Cerebellar nuclear complex (tissue), 1 donor: Measurements from ENCODE around the gene SF3A2.
"Not testable (repeated sequence)": the region's sequence is repeated elsewhere in the genome, so short reads cannot be mapped to it uniquely, and the experiment has no call there.

Source experiments
- DNase-seq, 2 experiments: peaks; one replicate each; lab custom pipeline; 2025; lab: John Stamatoyannopoulos, UW

Gene SF3A2

DNA sequence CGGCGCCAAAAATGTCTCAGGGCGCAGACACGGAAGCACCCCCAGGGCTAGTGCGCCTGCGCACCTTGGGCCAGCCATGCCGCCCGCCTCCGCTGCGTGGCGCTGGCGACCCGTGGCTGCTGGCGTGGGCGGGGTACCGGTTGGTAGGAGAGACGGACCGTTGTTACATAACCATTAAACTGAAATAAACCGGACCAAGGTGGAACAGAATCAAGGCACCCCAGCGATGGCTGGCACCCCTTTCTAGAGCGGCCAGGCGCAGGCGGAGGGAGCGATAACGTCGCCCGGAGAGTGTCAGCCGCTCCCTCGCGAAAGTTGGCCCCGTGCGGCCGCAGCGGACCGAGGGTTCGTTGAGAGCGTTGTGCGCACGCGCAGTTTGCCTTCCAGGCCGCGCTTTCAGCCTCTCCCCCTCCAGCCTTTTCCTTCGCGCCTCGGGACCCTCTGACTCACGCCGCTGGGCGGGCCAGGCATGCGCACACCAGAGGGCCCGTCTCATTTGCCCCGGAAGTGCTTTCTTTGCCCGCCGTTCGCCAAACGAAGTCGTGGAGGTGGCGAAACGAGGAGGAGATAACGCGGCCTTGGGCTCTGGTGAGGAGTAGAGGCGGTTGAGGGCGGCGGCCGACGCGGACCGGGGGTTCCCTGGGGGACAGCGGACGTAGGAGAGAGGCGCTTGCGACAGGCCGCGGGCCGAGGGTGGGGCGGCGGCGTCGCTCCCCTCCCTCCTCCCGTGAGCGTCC lies at the start of gene SF3A2, which contains the start of gene PLEKHJ1:
Gene SF3A2, plus strand, starts transcription at position 511 of the 737 bp plus-strand sequence. CDS start 6,595 bp downstream, outside the sequence.
Gene PLEKHJ1, minus strand, starts transcription at position 16 of the 737 bp plus-strand sequence. CDS start 81 bp downstream, outside the sequence.
- peak; percentile 31 to 76 for DNase-seq

GRCh38 chr19:2187159-2187558 lies 49.5 kb upstream of the SF3A2 start:
- DNase-seq, result no peak

GRCh38 chr19:2188708-2189385 lies 47.8 kb upstream of the SF3A2 start:
- no peak for DNase-seq

DNA sequence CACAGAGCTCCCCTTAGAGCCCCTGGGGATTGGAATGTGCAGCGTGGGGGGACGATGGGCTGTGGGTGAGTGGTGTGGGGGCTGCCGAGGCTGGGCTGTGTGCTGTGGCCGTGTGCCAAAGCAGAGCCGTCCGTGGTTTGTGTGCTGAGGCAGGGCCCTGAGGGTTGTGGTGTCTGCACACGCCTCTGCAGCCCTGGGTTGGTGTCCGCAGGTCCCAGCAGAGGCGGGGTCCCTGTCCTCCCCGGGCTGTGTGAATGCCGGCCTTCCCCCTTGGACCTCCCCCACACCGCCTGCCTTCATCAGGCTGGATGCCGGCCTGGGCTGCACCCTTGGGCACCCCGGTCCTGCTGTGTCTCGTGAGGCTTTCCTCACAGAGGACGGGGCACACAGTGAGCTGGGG lies 46.7 kb upstream of the SF3A2 start:
- DNase-seq, result no peak

DNA sequence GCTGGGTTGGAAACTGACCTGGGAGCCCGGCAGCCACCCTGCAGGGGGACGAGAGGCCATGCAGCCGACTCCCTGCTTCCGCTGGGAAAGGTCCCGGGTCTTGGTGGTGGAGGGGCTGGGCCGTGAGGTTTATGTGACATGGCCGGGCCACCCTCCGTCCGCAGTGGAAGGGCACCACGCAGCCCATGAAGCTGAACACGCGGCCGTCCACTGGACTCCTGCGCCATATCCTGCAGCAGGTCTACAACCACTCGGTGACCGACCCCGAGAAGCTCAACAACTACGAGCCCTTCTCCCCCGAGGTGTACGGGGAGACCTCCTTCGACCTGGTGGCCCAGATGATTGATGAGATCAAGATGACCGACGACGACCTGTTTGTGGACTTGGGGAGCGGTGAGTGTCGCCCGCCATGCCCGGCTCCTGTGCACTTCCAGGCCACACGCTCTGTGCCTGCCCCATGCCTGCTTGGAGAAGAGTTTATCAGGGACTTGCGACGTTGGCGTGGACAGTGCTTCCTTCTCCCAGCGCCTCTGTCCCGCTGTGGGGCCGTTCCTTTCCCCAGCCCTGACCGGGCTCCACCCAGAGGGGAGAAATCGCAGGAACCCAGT lies 45.7 kb upstream of the SF3A2 start:
- DNase-seq, result no peak

GRCh38 chr19:2191456-2192310 lies 44.9 kb upstream of the SF3A2 start:
- DNase-seq, result no peak

DNA sequence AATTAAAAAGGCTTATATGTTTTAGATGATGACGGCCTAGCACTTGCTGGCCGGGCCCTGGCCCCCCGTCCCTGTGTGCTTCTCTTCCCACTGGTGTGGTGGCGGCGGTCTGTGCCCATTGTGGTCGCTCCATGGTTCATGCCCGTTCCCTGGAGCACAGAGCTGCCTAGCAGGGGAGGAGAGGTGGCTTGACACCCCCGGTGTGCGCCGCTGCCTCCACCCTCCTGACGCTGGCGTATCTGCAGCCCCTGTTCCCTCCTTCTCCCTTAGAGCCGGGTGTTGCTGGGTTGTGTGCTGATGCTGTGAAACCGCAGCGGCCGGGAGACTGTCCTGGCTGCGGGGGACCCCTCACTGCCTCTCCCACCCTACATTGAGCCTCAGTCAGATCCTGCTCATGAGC lies 43.8 kb upstream of the SF3A2 start:
- DNase-seq, result no peak

DNA sequence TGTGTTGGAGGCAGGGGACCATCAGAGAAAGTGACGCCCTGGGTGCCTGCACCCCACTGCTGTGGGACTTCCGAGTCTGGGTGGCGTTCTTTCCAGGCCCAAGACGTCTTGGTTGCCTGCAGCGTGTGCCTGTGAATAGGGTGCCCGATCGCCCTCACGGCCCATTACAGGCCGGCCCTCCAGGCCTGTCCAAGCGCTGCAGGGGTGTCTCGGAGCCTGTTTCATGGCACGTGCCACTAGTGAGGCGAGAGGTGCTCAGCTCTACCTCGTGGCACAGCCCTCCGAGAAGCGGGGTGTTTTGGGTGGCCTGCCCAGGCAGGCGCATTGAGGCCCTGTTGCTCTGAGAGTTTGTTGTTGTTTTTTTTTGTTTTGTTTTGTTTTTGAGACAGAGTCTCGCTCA lies 42.8 kb upstream of the SF3A2 start:
- no peak for DNase-seq

DNA sequence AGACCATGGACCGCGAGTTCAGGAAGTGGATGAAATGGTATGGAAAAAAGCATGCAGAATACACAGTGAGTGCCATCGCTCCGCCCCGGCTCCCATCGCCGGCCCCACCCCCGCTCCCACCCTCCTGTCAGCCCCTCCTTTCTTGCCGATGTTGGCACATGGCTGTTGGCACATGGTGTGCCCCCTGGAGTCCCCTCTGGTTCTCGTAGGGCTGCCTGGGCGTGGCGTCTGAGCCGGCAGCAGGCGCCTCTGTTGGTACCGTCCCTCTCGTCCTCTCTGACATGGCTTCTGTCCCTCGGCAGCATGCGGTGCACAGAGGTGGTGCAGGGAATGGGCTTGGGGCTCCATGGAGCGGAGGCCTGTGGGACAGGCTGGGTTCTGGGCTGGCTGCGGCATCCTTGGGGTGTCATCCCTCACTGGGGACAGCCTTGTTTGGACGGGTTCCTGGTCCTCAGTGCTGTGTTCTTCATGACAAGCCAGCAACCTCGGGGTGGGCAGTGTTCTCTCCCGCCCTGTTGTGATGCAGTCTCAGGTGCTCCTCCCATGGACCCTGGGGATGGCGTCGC lies 42.0 kb upstream of the SF3A2 start:
- DNase-seq, result no peak

DNA sequence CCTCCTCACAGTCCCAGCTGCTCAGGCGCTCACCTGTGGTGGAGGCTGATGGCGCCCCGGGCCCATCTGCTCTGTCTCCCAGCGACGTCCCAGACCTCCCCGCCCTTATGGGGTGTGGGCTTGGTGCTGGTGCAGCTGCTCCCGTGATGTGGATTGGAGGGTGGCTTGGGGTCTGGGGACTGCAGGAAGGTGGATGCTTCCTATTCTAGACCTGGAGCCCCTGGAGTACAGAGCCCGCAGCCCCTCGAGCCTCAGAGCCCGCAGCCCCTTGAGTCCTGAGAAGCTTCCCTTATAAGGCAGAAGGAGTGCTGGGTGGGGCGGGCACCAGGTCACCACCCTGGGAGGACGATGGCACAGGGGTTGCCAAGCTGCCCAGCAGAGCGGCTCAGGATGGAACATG lies 41.3 kb upstream of the SF3A2 start:
- no peak for DNase-seq

DNA sequence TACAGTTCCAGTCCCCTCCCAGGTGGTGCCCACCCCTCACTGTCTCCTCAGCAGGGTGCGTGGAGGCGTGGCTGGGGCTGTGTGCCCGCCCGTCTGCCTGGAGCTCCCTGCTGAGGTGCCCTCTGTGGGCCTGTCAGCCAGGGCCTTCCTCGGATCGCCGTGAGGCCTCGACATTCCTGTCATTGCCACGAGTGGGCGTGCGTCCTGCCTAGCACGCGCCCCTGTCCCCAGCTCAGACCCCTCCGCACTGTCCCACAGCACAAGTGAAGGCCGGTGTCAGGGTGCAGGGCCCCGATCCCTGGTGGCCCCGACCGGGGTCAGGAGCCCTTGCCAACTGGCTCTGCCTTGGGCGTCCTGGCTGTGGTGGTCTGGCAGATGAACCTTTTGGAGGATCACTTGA lies 40.7 kb upstream of the SF3A2 start:
- DNase-seq, result no peak

DNA sequence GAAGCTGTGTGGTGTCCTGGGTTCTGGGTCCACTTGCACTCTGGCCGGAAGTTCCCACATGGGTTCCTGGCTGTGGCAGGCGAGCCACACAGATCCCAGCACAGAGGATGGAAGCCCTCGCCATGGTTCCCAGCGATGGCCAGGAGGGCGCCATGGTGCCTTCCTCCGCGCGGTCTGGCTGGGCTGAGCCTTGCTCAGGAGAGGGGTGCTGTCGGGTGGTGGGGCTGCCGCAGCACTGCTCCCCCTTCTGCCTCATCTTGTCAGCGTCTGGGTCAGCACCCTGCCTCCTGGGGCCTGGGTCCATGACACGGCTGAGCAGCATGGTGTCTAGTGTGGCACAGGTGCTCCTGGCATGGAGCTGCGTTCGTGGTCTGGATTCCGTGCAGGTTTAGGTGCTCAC lies 39.4 kb upstream of the SF3A2 start:
- DNase-seq, result no peak

- DNase-seq, result no peak
These were observed 38.3 kb upstream of the SF3A2 start for GRCh38 chr19:2198317-2198716.

DNA sequence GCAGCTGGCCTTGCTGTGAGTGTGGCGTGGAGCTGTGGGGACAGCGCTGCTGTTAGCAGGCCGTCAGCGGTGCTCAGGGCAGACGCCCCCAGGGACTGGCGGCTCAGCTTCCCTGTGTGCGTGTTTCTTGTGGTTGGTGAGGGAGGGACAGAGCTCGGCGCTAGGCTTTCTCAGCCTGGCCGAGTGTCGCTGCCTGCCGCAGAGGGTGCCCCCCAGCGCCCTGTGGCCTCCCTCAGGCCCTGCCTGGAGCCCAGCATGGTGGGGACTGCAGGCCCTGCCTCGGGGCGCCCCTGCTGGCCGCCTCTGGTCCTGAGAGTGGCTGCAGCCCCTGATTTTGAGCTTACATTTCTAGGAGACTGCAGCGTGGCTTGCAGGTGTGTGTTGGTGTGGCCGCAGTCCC lies 37.4 kb upstream of the SF3A2 start:
- DNase-seq, result no peak

DNA sequence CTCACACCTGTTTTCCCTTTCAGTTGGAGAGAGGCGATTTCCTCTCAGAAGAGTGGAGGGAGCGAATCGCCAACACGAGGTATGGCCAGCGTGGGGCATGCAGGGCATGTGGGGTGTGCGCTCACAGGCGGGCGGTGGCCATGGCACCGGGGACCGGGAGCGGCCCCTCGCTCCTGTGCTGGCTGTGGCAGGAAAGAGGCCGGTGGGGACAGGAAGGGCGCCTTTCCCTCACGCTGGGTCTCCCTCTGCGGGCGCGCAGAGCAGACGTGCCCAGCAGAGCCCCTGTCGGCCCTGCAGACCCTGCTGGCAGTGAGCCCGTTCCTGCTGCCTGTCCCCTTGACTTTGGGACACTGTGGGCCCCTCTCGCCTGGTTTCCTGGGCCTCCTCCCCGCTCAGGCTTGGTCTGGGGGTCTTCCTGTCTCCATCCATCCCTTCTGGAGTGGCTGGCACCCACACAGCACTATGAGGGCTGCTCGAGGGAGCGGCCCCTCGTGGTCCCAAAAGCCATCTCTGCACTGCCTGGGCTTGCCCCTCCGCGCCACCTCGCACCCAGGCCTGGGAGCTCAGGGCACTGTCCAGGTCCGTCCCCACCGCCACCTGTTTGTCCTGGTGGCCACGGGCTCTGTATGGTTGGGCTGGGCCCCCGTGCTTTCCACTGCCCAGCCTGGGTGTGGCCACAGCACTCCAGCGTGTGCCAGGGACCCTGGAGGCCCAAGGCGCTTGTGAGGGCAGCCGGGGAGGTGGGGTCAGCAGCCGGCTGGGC lies 36.6 kb upstream of the SF3A2 start:
- no peak for DNase-seq

GRCh38 chr19:2200624-2201294 lies 35.9 kb upstream of the SF3A2 start:
- DNase-seq, result not testable (repeated sequence)

GRCh38 chr19:2201473-2202148 lies 35.0 kb upstream of the SF3A2 start:
- DNase-seq, result no peak

GRCh38 chr19:2202366-2202765 lies 34.3 kb upstream of the SF3A2 start:
- no peak for DNase-seq

- no peak for DNase-seq
These were observed 29.6 kb upstream of the SF3A2 start for GRCh38 chr19:2207008-2207407.
